CD4-positive, alpha-beta T cell (primary cell): ENCODE results near the gene NR2C1. TPM values are rescaled to one million over a fixed set of nuclear protein-coding genes. Genes with fewer than 3 reads are reported as not detected.

Experiments used
- ATAC-seq: fragments of 200-7000 bp; cut with Tn5 transposase; one replicate; pipeline ENCODE4 v1.10.0; 2022; ENCODE audit warnings: mild to moderate bottlenecking; ENCODE audit not compliant: poor library complexity
- CTCF ChIA-PET: fragments of 350-600 bp; sonication (Branson Sonifier 250); formaldehyde crosslinking; loops from one replicate; lab custom pipeline; 2021; ENCODE audit warnings: antibody characterized with exemption, inconsistent platforms; lab: Charles Lee
- POLR2A ChIA-PET: fragments of 350-600 bp; sonication (Branson Sonifier 250); formaldehyde crosslinking; loops from one replicate; lab custom pipeline; 2021; ENCODE audit warnings: antibody characterized with exemption, inconsistent platforms; lab: Charles Lee
- DNase-seq, 14 experiments: peaks; one replicate each; pipeline ENCODE4 v3.0.0-alpha.2; 2013 to 2020; ENCODE audit warnings: mixed read lengths in 2 of 14
- H3K27ac ChIP-seq, 2 donors: one replicate each; pipeline versions ENCODE4 v1.5.1 to v1.7.0; 2013; ENCODE audit warnings: low read length in 2 of 2, low read depth in 1 of 2, mild to moderate bottlenecking in 1 of 2
- H3K27me3 ChIP-seq, 2 experiments: 1 replicate in 1 of 2; 2 replicates in 1 of 2; pipeline versions ENCODE4 v1.6.1 to v1.7.0; 2013; ENCODE audit warnings: low read length in 2 of 2, control low read depth in 1 of 2, mild to moderate bottlenecking in 1 of 2, moderate library complexity in 1 of 2; ENCODE audit not compliant: insufficient read depth in 2 of 2, control insufficient read depth in 1 of 2
- H3K36me3 ChIP-seq: one replicate; pipeline ENCODE4 v1.6.1; 2013; ENCODE audit warnings: low read length, control low read depth; ENCODE audit not compliant: insufficient read depth
- H3K4me1 ChIP-seq: one replicate; pipeline ENCODE4 v1.6.1; 2013; ENCODE audit warnings: low read length, control low read depth; ENCODE audit not compliant: insufficient read depth
- H3K4me3 ChIP-seq: one replicate; pipeline ENCODE4 v1.5.1; 2013; ENCODE audit warnings: mild to moderate bottlenecking, low read length, moderate library complexity
- H3K9me3 ChIP-seq, 2 experiments: 1 replicate in 1 of 2; 2 replicates in 1 of 2; pipeline versions ENCODE4 v1.6.1 to v1.7.0; 2013; ENCODE audit warnings: low read length in 2 of 2, mild to moderate bottlenecking in 2 of 2, control low read depth in 1 of 2, moderate library complexity in 1 of 2; ENCODE audit not compliant: control insufficient read depth in 1 of 2, insufficient read depth in 1 of 2
- H3K27ac Mint-ChIP-seq: one replicate; pipeline ENCODE4 v1.8.0; 2020; ENCODE audit warnings: mixed read lengths
- H3K27me3 Mint-ChIP-seq: one replicate; pipeline ENCODE4 v1.8.0; 2021; ENCODE audit warnings: mixed read lengths
- H3K36me3 Mint-ChIP-seq: one replicate; pipeline ENCODE4 v1.8.0; 2021; ENCODE audit warnings: low read depth, mixed read lengths
- H3K4me1 Mint-ChIP-seq: one replicate; pipeline ENCODE4 v1.8.0; 2021; ENCODE audit warnings: low read depth, mixed read lengths
- H3K4me3 Mint-ChIP-seq: one replicate; pipeline ENCODE4 v1.8.0; 2020; ENCODE audit warnings: mild to moderate bottlenecking, mixed read lengths
- H3K9me3 Mint-ChIP-seq: one replicate; pipeline ENCODE4 v1.8.0; 2020; ENCODE audit warnings: mixed read lengths
- CTCF ChIP-seq: fragments of 200-600 bp; IDR thresholded peaks from one replicate; pipeline ENCODE4 v1.8.0; 2022; ENCODE audit warnings: antibody characterized with exemption, mild to moderate bottlenecking
- intact Hi-C, 2 experiments: fragments of 100-400 bp; cut with DNase I in 1 of 2; cut with micrococcal nuclease in 1 of 2; formaldehyde crosslinking; loops; one replicate each; pipeline versions ENCODE4 v1.15.1 to v1.9.0; 2023 to 2025; cut with DNase I, micrococcal nuclease
- total RNA-seq, 174 experiments: library from RNA in 2 of 174; stranded (reverse) in 2 of 174; gene quantifications; one replicate each; pipeline ENCODE4 v1.2.3 and lab custom pipeline; 2021 to 2026

Gene NR2C1
- total RNA-seq, 2 experiments from 2014 or later, result 48.3 to 58.9 TPM

GRCh38 chr12:95034750-95035149 lies 38.7 kb downstream of the NR2C1 start:
- Histone ChIP-seq H3K9me3 (no peaks in the 10 kb centered on the region), H3K27me3 (no peaks in the 10 kb centered on the region), H3K36me3 (peaks cover 24% of the 10 kb centered on the region), H3K27ac (no peak overlapping the region), H3K4me1 (no peaks in the 10 kb centered on the region), H3K4me3 (no peak overlapping the region)
- ATAC-seq (no peak), DNase-seq (no peak)
- H3K27ac Mint-ChIP-seq, result peak overlapping the region; percentile 10
- no peak overlapping the region for H3K4me3 Mint-ChIP-seq
- CTCF ChIA-PET, result no interaction called here
- intact Hi-C loops, result no loop called here
- no peak for TF ChIP-seq CTCF
- H3K9me3 Mint-ChIP-seq, result no peaks in the 10 kb centered on the region
- POLR2A ChIA-PET, result no interaction called here
- H3K27me3 Mint-ChIP-seq, result no peaks in the 10 kb centered on the region
- H3K4me1 Mint-ChIP-seq, result peaks cover 20% of the 10 kb centered on the region
- H3K36me3 Mint-ChIP-seq, result peaks cover 69% of the 10 kb centered on the region

- peaks cover 17% of the 10 kb centered on the region for H3K36me3 ChIP-seq
- Mint-ChIP-seq H3K27me3 (no peaks in the 10 kb centered on the region), H3K27ac (no peak overlapping the region), H3K9me3 (no peaks in the 10 kb centered on the region), H3K4me1 (no peaks in the 10 kb centered on the region), H3K36me3 (peaks cover 45% of the 10 kb centered on the region), H3K4me3 (no peak overlapping the region)
- TF ChIP-seq CTCF, result no peak
- no peaks in the 10 kb centered on the region for H3K27me3 ChIP-seq
- POLR2A ChIA-PET, result no interaction called here
- no peak overlapping the region for H3K4me3 ChIP-seq
- H3K4me1 ChIP-seq, result no peaks in the 10 kb centered on the region
- CTCF ChIA-PET, result no interaction called here
- peak in 1 of 14 experiments; percentile 20 for DNase-seq
- no peaks in the 10 kb centered on the region for H3K9me3 ChIP-seq
- no peak overlapping the region for H3K27ac ChIP-seq
- ATAC-seq, result no peak
- intact Hi-C loops, result no loop called here
These were observed 50.9 kb downstream of the NR2C1 start for GRCh38 chr12:95022477-95022876.

GRCh38 chr12:95017482-95017881 lies 55.9 kb downstream of the NR2C1 start:
- H3K27ac Mint-ChIP-seq, result no peak overlapping the region
- CTCF ChIA-PET, result no interaction called here
- intact Hi-C loops, result no loop called here
- H3K4me3 Mint-ChIP-seq, result no peak overlapping the region
- Histone ChIP-seq H3K36me3 (peaks cover 8% of the 10 kb centered on the region), H3K4me3 (no peak overlapping the region), H3K27ac (no peak overlapping the region), H3K9me3 (no peaks in the 10 kb centered on the region), H3K27me3 (no peaks in the 10 kb centered on the region), H3K4me1 (no peaks in the 10 kb centered on the region)
- POLR2A ChIA-PET, result no interaction called here
- DNase-seq (no peak), ATAC-seq (no peak)
- H3K9me3 Mint-ChIP-seq, result peaks cover 4% of the 10 kb centered on the region
- no peaks in the 10 kb centered on the region for H3K27me3 Mint-ChIP-seq
- no peaks in the 10 kb centered on the region for H3K4me1 Mint-ChIP-seq
- no peak for TF ChIP-seq CTCF
- peaks cover 19% of the 10 kb centered on the region for H3K36me3 Mint-ChIP-seq
